AG10803 (cell line): ENCODE data around the gene BACE1-AS.
A peak's percentile ranks its signal among the peaks of the same experiment; 100 is the strongest.

Experiments used
- DNase-seq: peaks from one replicate; pipeline ENCODE4 v3.0.0; 2010; ENCODE audit warnings: low read depth
- H3K4me3 ChIP-seq: 2 replicates; pipeline ENCODE4 v1.5.1; 2011; ENCODE audit warnings: mild to moderate bottlenecking, low read length, control low read depth
- TF ChIP-seq, protein P1 (sequence below): conservative IDR thresholded peaks from 2 replicates; pipeline ENCODE4 v1.5.1; 2011; ENCODE audit warnings: mild to moderate bottlenecking, low read length, control low read depth, inconsistent platforms

The BACE1-AS gene

DNA sequence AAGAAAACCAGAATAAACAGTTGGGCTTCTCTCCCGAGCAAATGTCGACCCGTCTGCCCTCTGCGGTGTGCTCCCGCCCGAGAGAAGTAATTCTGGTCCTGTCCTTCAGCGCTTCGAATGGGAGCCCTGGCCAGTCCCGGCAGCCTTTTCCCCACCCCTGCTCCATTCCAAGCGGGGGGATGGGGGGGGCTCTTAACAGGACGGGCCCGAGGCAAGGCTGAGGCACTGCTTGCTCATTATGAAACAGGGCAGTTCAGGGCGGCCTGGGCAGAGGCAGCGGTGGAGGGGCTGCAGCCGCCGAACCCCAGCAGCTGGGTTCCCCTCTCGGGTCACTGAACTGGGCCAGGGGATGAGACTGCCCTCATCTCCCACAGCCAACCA is 9.1 kb downstream of the BACE1-AS start:
- TF ChIP-seq, protein P1, sequence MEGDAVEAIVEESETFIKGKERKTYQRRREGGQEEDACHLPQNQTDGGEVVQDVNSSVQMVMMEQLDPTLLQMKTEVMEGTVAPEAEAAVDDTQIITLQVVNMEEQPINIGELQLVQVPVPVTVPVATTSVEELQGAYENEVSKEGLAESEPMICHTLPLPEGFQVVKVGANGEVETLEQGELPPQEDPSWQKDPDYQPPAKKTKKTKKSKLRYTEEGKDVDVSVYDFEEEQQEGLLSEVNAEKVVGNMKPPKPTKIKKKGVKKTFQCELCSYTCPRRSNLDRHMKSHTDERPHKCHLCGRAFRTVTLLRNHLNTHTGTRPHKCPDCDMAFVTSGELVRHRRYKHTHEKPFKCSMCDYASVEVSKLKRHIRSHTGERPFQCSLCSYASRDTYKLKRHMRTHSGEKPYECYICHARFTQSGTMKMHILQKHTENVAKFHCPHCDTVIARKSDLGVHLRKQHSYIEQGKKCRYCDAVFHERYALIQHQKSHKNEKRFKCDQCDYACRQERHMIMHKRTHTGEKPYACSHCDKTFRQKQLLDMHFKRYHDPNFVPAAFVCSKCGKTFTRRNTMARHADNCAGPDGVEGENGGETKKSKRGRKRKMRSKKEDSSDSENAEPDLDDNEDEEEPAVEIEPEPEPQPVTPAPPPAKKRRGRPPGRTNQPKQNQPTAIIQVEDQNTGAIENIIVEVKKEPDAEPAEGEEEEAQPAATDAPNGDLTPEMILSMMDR = no peak
- DNase-seq = peak; percentile 24
- H3K4me3 ChIP-seq = no peak overlapping the region; the same call in 1 of the 2 replicates

DNA sequence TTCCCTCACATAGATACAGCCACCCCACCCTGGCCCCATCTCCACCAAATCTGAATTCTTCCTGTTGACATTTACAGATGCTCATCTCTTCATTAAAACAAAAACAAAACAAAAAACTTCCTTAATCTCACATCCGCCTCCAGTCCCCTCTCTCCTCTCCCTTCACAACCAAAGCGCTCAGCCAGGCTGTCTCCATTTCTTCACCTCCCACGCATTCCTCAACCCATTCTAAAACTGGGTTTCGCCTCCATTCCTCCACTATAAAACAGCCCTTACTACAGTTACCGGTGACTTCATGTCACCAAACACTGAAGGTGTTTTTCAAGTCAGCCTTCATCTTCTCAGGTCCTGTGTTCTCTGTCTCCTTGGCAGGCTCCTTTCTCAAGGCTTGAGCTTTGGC is 9.6 kb downstream of the BACE1-AS start:
- TF ChIP-seq, protein P1 = no peak
- H3K4me3 ChIP-seq = no peak overlapping the region

DNA sequence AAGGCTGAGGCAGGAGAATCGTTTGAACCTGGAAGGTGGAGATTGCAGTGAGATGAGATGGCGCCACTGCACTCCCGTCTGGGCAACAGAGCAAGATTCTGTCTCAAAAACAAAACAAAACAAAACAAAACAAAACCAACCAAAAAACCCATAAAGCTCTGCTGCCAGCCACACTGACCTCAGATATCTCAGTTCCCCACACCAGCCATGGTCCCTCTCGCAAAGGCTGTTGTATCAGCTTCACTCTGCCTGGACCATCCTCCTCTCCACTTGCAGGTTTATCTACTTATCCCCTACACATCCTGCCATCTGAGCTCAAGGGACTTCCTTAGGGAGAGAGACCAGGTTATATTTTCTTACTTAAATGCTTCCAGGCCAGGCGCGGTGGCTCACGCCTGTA is 11.1 kb downstream of the BACE1-AS start:
- no peak for DNase-seq
- TF ChIP-seq, protein P1 = no peak
- H3K4me3 ChIP-seq = no peak overlapping the region

More for the DNA sequence above, 9.6 kb downstream of the BACE1-AS start:
- no peak for DNase-seq

DNA sequence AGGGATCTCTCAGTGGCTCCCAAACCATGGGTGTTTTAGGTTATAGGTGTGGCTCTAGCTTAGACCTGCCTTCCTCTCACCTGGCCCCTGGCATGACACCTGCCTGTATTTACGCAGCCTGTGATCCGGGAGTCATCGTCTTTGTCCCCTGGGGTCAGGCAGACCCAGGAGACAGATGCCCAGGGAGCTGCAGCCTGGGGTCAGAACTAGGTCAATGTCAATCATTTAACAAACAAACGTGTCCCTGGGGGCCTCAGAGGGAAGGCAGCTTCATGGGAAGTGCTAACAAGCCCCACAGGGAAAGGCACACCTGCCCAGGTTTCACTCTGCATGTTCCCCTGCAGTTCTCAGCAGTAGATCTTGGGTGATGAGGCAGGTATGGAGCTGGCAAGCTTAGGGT is 12.0 kb downstream of the BACE1-AS start:
- no peak for DNase-seq
- no peak overlapping the region for H3K4me3 ChIP-seq
- TF ChIP-seq, protein P1 = no peak

DNA sequence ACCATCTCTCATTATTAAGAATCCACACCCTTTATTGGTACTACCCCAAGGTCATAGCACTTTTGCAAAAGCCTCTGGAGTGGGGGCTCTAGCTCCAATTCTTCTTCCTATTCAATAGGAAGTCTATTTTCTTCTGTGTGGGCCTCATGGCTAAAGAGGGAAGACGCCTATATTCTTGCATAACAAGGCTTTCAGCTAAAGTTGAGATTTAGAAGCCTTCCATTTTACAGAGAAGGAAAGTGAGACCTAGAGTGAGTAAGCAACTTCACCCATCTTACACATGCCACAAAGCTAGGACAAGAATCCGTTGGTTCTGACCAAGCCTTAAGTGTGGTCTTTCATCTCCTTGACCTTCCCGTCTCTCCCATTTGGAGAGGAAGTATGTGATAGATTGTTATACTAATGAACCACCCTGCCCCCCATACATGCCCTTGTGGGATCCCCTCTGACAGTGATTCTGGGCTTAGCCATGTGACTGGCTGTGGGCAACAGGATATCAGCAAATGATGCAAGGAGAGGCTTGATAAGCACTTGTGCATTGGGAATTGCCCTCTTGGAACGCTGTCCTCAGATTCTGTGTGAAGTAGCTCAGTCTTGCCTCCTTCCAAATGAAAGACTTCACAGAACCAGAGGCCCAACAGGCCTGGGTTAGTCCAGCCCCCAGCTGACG is 12.6 kb downstream of the BACE1-AS start:
- DNase-seq = no peak
- H3K4me3 ChIP-seq = no peak overlapping the region
- TF ChIP-seq, protein P1 = no peak

DNA sequence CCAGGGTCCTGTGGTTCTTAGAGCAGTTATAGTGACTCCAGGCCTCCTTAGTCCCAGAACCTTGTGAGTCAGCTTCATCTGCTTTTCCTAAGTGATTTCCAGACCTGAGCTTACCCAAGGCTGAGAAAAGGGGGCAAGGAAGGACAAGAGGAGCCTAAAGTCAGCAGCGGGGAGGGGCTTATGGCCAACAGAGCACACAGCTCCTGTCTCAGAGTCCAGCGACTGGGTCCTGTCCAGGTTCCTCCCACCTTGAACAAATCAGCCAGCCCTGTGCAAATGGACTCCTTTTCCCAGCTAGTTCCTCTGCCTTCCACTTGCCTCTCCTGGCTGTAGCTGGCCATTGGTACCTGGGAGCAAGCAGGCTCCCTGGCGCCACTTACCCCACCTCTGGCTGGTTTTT is 14.0 kb downstream of the BACE1-AS start:
- TF ChIP-seq, protein P1 = no peak
- H3K4me3 ChIP-seq = no peak overlapping the region
- no peak for DNase-seq

DNA sequence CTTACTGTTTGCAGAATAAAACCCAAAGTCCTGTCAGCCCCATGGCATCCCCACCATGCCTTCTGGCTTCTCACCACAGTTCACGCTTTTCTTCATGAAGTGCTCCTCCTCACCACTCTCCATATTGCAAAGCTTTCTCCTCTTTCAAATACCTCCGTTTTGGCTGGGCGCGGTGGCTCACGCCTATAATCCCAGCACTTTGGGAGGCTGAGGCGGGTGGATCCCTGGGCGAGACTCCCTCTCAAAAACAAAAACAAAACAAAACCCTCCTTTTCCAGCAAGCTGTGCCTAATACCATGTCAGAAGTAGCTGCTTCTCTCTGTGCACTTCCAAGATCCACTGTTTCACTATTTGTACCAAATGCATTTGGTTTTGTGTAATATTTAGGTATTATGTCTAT is 18.2 kb downstream of the BACE1-AS start:
- TF ChIP-seq, protein P1 = no peak
- DNase-seq = no peak
- H3K4me3 ChIP-seq = no peak overlapping the region
